SU-DHL-6 (cell line): Measurements from ENCODE around the gene CPLX4.

Source experiments
- H2AFZ ChIP-seq: fragments of 200-600 bp; sonication (generic); 2 replicates; pipeline ENCODE4 v1.6.1; 2014; ENCODE audit warnings: low read depth, mild to moderate bottlenecking, moderate library complexity, mixed read lengths, antibody characterized with exemption, low read length; ENCODE audit not compliant: severe bottlenecking
- H3F3A ChIP-seq: fragments of 200-600 bp; shearing (Covaris generic); 2 replicates; pipeline ENCODE4 v1.6.0; 2016; ENCODE audit warnings: antibody characterized with exemption, mild to moderate bottlenecking; ENCODE audit not compliant: insufficient read depth
- H3K27ac ChIP-seq: fragments of 200-600 bp; sonication (generic); 2 replicates; pipeline ENCODE4 v1.5.1; 2016; ENCODE audit warnings: low read depth, mild to moderate bottlenecking, low read length, moderate library complexity, mixed read lengths
- H3K27me3 ChIP-seq: fragments of 200-600 bp; sonication (generic), shearing (Covaris generic); 2 replicates; pipeline ENCODE4 v1.6.0; 2014; ENCODE audit warnings: mild to moderate bottlenecking, low read length
- H3K36me3 ChIP-seq: fragments of 200-600 bp; sonication (generic); 2 replicates; pipeline ENCODE4 v1.6.1; 2014; ENCODE audit warnings: mild to moderate bottlenecking, low read length, mixed read lengths
- H3K4me2 ChIP-seq: fragments of 300-600, 200-600 bp; shearing (Covaris generic), sonication (generic); 2 replicates; pipeline ENCODE4 v1.6.0; 2014; ENCODE audit warnings: low read length, low read depth, mild to moderate bottlenecking; ENCODE audit not compliant: poor library complexity, severe bottlenecking
- H3K4me3 ChIP-seq: fragments of 200-600 bp; sonication (generic); 2 replicates; pipeline ENCODE4 v1.5.1; 2014; ENCODE audit warnings: antibody characterized with exemption, low read length, mild to moderate bottlenecking, mixed read lengths; ENCODE audit not compliant: insufficient read depth, poor library complexity, severe bottlenecking
- H3K79me2 ChIP-seq: fragments of 200-600 bp; sonication (generic); 2 replicates; pipeline ENCODE4 v1.6.1; 2014; ENCODE audit warnings: mild to moderate bottlenecking, low read length, moderate library complexity; ENCODE audit not compliant: insufficient read depth
- H3K9ac ChIP-seq: fragments of 200-600 bp; sonication (generic); 2 replicates; pipeline ENCODE4 v1.7.0; 2014; ENCODE audit warnings: mild to moderate bottlenecking, low read length
- H3K9me2 ChIP-seq: fragments of 200-600 bp; sonication (generic); replicated peaks from 2 replicates; pipeline ENCODE4 v1.6.1; 2014; ENCODE audit warnings: low read length; ENCODE audit not compliant: insufficient read depth
- H3K9me3 ChIP-seq: fragments of 200-600 bp; sonication (generic); 2 replicates; pipeline ENCODE4 v1.6.1; 2014; ENCODE audit warnings: low read length, mixed read lengths; ENCODE audit not compliant: insufficient read depth
- H4K20me1 ChIP-seq: fragments of 200-600 bp; sonication (generic); 2 replicates; pipeline ENCODE4 v1.6.1; 2014; ENCODE audit warnings: low read depth, mild to moderate bottlenecking, antibody characterized with exemption, low read length, moderate library complexity, mixed read lengths
- CTCF ChIP-seq: fragments of 200-600 bp; sonication (generic); IDR thresholded peaks from one replicate; pipeline ENCODE4 v1.5.1; 2017; ENCODE audit warnings: antibody characterized with exemption, mild to moderate bottlenecking, low read length, moderate library complexity; ENCODE audit not compliant: insufficient read depth, poor library complexity, severe bottlenecking
- EZH2phosphoT487 ChIP-seq: fragments of 200-600 bp; sonication (generic), shearing (Covaris generic); conservative IDR thresholded peaks from 2 replicates; pipeline ENCODE4 v1.6.1; 2018; ENCODE audit warnings: mild to moderate bottlenecking, antibody characterized with exemption, low read length, moderate library complexity, mixed read lengths

Gene CPLX4

GRCh38 chr18:59308938-59309260 lies 9.6 kb downstream of the CPLX4 start:
- Histone ChIP-seq H3K27ac (no peak overlapping the region), H3K27me3 (no peaks in the 10 kb centered on the region), H3K4me2 (peak overlapping the region; percentile 49), H3K36me3 (no peaks in the 10 kb centered on the region), H3K9me2 (no peaks in the 10 kb centered on the region), H4K20me1 (no peaks in the 10 kb centered on the region), H3K9me3 (no peaks in the 10 kb centered on the region), H3K9ac (peak overlapping the region; percentile 24; the same call in 1 of the 2 replicates), H3F3A (no peaks in the 10 kb centered on the region), H2AFZ (peak overlapping the region; percentile 23), H3K4me3 (peak overlapping the region; percentile 31), H3K79me2 (no peaks in the 10 kb centered on the region)
- TF ChIP-seq EZH2phosphoT487 (no peak), CTCF (no peak)

GRCh38 chr18:59308248-59308937 lies 10.1 kb downstream of the CPLX4 start:
- Histone ChIP-seq H3K36me3 (no peaks in the 10 kb centered on the region), H3K79me2 (no peaks in the 10 kb centered on the region), H3K4me2 (peak overlapping the region; percentile 49), H3K9me3 (no peaks in the 10 kb centered on the region), H2AFZ (peak overlapping the region; percentile 23), H4K20me1 (no peaks in the 10 kb centered on the region), H3K9me2 (no peaks in the 10 kb centered on the region), H3K27me3 (no peaks in the 10 kb centered on the region), H3K9ac (peak overlapping the region; percentile 24; the same call in 1 of the 2 replicates), H3K4me3 (peak overlapping the region; percentile 31), H3K27ac (no peak overlapping the region), H3F3A (no peaks in the 10 kb centered on the region)
- TF ChIP-seq EZH2phosphoT487 (no peak), CTCF (peak; percentile 99)

GRCh38 chr18:59306640-59307039 lies 11.8 kb downstream of the CPLX4 start:
- Histone ChIP-seq H3K79me2 (no peaks in the 10 kb centered on the region), H3K4me2 (no peak overlapping the region), H3K9ac (no peak overlapping the region), H3K9me2 (no peaks in the 10 kb centered on the region), H2AFZ (no peak overlapping the region), H3K36me3 (no peaks in the 10 kb centered on the region), H3K27me3 (no peaks in the 10 kb centered on the region), H3K27ac (no peak overlapping the region), H3F3A (no peaks in the 10 kb centered on the region), H3K9me3 (no peaks in the 10 kb centered on the region), H3K4me3 (no peak overlapping the region), H4K20me1 (no peaks in the 10 kb centered on the region)
- TF ChIP-seq CTCF (no peak), EZH2phosphoT487 (no peak)
